AG10803 (cell line): ENCODE results near the gene RALA.
A peak's percentile ranks its signal among the peaks of the same experiment; 100 is the strongest.

ENCODE experiments used
- DNase-seq: peaks from one replicate; pipeline ENCODE4 v3.0.0; 2010; ENCODE audit warnings: low read depth
- H3K4me3 ChIP-seq: 2 replicates; pipeline ENCODE4 v1.5.1; 2011; ENCODE audit warnings: mild to moderate bottlenecking, low read length, control low read depth
- TF ChIP-seq, protein P1 (sequence below): conservative IDR thresholded peaks from 2 replicates; pipeline ENCODE4 v1.5.1; 2011; ENCODE audit warnings: mild to moderate bottlenecking, low read length, control low read depth, inconsistent platforms

The RALA gene

GRCh38 chr7:39645482-39646407 is 22.4 kb downstream of the RALA start:
- no peak for DNase-seq
- TF ChIP-seq, protein P1, sequence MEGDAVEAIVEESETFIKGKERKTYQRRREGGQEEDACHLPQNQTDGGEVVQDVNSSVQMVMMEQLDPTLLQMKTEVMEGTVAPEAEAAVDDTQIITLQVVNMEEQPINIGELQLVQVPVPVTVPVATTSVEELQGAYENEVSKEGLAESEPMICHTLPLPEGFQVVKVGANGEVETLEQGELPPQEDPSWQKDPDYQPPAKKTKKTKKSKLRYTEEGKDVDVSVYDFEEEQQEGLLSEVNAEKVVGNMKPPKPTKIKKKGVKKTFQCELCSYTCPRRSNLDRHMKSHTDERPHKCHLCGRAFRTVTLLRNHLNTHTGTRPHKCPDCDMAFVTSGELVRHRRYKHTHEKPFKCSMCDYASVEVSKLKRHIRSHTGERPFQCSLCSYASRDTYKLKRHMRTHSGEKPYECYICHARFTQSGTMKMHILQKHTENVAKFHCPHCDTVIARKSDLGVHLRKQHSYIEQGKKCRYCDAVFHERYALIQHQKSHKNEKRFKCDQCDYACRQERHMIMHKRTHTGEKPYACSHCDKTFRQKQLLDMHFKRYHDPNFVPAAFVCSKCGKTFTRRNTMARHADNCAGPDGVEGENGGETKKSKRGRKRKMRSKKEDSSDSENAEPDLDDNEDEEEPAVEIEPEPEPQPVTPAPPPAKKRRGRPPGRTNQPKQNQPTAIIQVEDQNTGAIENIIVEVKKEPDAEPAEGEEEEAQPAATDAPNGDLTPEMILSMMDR = no peak
- no peak overlapping the region for H3K4me3 ChIP-seq

DNA sequence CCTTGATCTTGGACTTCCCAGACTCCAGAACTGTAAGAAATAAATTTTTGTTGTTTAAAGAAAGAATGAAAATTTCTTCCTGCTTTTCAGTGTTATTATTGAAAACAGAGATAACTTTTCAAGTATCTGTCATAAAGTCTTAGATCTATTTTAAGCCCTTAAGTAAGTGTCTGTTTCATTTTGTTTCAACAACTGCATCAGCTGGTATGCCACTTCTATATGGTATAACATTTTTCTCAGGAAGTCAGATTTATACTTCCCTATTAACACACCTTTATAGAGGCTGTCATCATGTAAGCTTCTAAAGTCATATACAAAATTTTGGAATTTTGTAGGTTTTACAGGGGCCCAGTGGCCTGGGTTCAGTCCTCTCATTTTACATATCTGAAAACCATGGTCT is 24.4 kb downstream of the RALA start:
- no peak for DNase-seq
- TF ChIP-seq, protein P1 = no peak
- H3K4me3 ChIP-seq = no peak overlapping the region

DNA sequence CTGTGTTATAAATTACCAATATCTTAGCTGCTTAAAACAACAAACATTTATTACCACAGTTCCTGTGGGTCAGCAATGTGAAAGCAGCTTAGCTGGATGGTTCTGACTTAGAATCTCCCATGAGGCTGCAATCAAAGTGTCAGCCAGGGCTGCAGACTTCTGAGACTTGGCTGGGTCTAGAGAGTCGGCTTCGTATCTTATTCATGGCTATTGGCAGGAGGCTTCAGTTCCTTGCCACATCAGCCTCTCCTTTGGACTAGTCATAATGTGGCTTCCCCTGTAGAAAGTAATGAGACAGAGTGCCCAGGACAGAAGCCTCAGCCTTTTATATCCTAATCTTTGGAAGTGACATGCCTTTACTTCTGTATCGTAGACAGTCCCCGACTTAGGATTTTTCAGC is 27.3 kb downstream of the RALA start:
- TF ChIP-seq, protein P1 = no peak
- H3K4me3 ChIP-seq = no peak overlapping the region
- peak; percentile 89 for DNase-seq

DNA sequence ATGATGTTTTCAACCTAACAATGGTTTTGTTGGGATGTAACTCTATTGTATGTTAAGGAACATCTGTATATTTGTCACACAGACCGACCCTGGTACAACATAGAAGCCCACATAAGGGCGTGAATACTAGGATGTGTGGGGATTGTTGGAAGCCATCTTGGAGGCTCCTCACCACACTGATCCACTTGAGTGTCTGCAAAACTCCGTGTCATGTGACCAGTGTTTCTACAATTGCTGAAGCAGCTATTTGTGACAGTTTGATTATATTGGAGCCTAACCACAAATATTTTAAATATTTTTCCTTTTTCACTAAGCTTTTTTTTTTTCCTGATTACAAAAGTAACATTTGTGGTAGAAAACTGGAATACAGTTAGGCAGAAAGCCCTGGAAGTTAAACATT is 27.9 kb downstream of the RALA start:
- TF ChIP-seq, protein P1 = no peak
- peak; percentile 83 for DNase-seq
- no peak overlapping the region for H3K4me3 ChIP-seq

- TF ChIP-seq, protein P1 = no peak
- H3K4me3 ChIP-seq = no peak overlapping the region
- DNase-seq = no peak
These were observed 33.0 kb downstream of the RALA start for GRCh38 chr7:39656415-39656814.

- H3K4me3 ChIP-seq = no peak overlapping the region
- TF ChIP-seq, protein P1 = no peak
- peak; percentile 24 for DNase-seq
These were observed 36.1 kb downstream of the RALA start for GRCh38 chr7:39659356-39660013.
